ENCODE results near the gene CPPED1. TPM values are rescaled to one million over a fixed set of nuclear protein-coding genes. Genes with fewer than 3 reads are reported as not detected.

CPPED1 gene
- total RNA-seq, 4 donors from 2014 or later: 4.1 to 17.3 (median 12.7) TPM

DNA sequence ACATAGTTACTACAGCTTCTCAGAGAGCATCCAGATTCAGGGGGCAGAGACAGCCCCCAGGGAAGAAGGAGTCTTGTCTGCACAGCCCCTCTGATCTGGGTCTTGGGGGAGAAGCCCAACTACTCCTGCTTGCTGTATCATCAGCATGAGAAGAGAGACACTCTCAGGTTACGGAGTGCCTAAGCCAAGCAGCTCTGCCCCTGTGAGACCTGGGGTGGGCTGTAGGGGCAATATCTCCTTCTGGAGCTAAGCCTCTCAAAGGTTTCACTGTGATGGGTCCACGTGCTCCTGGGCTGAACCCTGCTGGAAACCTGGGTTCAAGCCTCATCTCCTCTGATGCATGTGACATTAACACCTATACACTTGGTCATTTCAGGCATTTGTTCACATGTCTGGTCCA lies 123.2 kb downstream of the CPPED1 start:
- 90 to 100% methylated on average over 2 of the region's 2 CpGs for WGBS, 2 donors (ENCODE audit: low coverage in 1 of 2)
- no peak overlapping the region for H3K27ac ChIP-seq
- no peaks in the 10 kb centered on the region for H3K4me1 ChIP-seq
- intact Hi-C loops (cut with DNase I; ENCODE audit: low total_unique reads): no loop called here
- no peak for TF ChIP-seq EP300 (IDR thresholded peaks at IDR 0.05; ENCODE audit: low read depth)
- TF ChIP-seq, protein P1, sequence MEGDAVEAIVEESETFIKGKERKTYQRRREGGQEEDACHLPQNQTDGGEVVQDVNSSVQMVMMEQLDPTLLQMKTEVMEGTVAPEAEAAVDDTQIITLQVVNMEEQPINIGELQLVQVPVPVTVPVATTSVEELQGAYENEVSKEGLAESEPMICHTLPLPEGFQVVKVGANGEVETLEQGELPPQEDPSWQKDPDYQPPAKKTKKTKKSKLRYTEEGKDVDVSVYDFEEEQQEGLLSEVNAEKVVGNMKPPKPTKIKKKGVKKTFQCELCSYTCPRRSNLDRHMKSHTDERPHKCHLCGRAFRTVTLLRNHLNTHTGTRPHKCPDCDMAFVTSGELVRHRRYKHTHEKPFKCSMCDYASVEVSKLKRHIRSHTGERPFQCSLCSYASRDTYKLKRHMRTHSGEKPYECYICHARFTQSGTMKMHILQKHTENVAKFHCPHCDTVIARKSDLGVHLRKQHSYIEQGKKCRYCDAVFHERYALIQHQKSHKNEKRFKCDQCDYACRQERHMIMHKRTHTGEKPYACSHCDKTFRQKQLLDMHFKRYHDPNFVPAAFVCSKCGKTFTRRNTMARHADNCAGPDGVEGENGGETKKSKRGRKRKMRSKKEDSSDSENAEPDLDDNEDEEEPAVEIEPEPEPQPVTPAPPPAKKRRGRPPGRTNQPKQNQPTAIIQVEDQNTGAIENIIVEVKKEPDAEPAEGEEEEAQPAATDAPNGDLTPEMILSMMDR (IDR thresholded peaks at IDR 0.05): no peak
- TF ChIP-seq POLR2A (IDR thresholded peaks at IDR 0.05): no peak
- no peak for TF ChIP-seq POLR2AphosphoS5 (IDR thresholded peaks at IDR 0.05)
- no peaks in the 10 kb centered on the region for H3K36me3 ChIP-seq
- H3K27me3 ChIP-seq: no peaks in the 10 kb centered on the region
- DNase-seq: no peak
- in situ Hi-C loops (cut with MboI; ENCODE audit: low pct_ligation_motif_present in 1 of 4, low pct_unique_long_range_greater_than_20kb in 1 of 4, low sequenced_read_pairs in 3 of 4): no loop called here
- no peak overlapping the region for H3K4me3 ChIP-seq
- H3K9me3 ChIP-seq: no peaks in the 10 kb centered on the region

- intact Hi-C loops (cut with DNase I; ENCODE audit: low total_unique reads) (no loop called here), in situ Hi-C loops (cut with MboI; ENCODE audit: low pct_ligation_motif_present in 1 of 4, low pct_unique_long_range_greater_than_20kb in 1 of 4, low sequenced_read_pairs in 3 of 4) (no loop called here)
- Histone ChIP-seq H3K36me3 (no peaks in the 10 kb centered on the region), H3K27ac (no peak overlapping the region), H3K4me1 (no peaks in the 10 kb centered on the region), H3K27me3 (no peaks in the 10 kb centered on the region), H3K4me3 (no peak overlapping the region), H3K9me3 (no peaks in the 10 kb centered on the region)
- TF ChIP-seq POLR2AphosphoS5 (IDR thresholded peaks at IDR 0.05) (no peak), EP300 (IDR thresholded peaks at IDR 0.05; ENCODE audit: low read depth) (no peak), POLR2A (IDR thresholded peaks at IDR 0.05) (no peak)
- TF ChIP-seq, protein P1 (IDR thresholded peaks at IDR 0.05): no peak
- WGBS, 2 donors (ENCODE audit: low coverage in 1 of 2): 80 to 87% methylated on average over 3 of the region's 3 CpGs
- no peak for DNase-seq
Measured at GRCh38 chr16:12679660-12680272, 123.9 kb downstream of the CPPED1 start.

- H3K9me3 ChIP-seq: no peaks in the 10 kb centered on the region
- TF ChIP-seq POLR2A (IDR thresholded peaks at IDR 0.05): no peak
- TF ChIP-seq, protein P1 (IDR thresholded peaks at IDR 0.05): no peak
- TF ChIP-seq POLR2AphosphoS5 (IDR thresholded peaks at IDR 0.05): no peak
- TF ChIP-seq EP300 (IDR thresholded peaks at IDR 0.05; ENCODE audit: low read depth): no peak
- H3K4me1 ChIP-seq: no peaks in the 10 kb centered on the region
- intact Hi-C loops (cut with DNase I; ENCODE audit: low total_unique reads) (no loop called here), in situ Hi-C loops (cut with MboI; ENCODE audit: low pct_ligation_motif_present in 1 of 4, low pct_unique_long_range_greater_than_20kb in 1 of 4, low sequenced_read_pairs in 3 of 4) (no loop called here)
- 76 to 88% methylated on average over 3 of the region's 3 CpGs for WGBS, 2 donors (ENCODE audit: low coverage in 1 of 2)
- H3K4me3 ChIP-seq: no peak overlapping the region
- H3K36me3 ChIP-seq: no peaks in the 10 kb centered on the region
- H3K27me3 ChIP-seq: no peaks in the 10 kb centered on the region
- no peak for DNase-seq
- no peak overlapping the region for H3K27ac ChIP-seq
Measured at GRCh38 chr16:12678983-12679382, 124.7 kb downstream of the CPPED1 start.

DNA sequence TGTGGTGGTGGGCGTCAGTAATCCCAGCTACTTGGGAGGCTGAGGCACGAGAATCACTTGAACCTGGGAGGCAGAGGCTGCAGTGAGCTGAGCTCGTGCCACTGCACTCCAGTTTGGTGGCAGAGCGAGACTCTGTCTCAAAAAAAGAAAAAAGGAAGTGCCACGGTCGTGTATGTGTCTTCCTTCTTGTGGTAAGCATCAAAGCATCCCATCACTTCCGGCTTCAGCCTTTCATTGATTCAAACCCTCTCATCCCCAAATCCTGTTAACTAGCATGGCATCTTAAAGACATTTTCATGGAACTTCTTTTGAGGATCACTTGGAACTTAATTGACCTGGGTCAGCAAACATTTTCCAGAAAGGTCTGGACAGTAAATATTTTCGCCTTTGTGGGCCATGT lies 126.2 kb downstream of the CPPED1 start:
- in situ Hi-C loops (cut with MboI; ENCODE audit: low pct_ligation_motif_present in 1 of 4, low pct_unique_long_range_greater_than_20kb in 1 of 4, low sequenced_read_pairs in 3 of 4) (no loop called here), intact Hi-C loops (cut with DNase I; ENCODE audit: low total_unique reads) (no loop called here)
- Histone ChIP-seq H3K27me3 (no peaks in the 10 kb centered on the region), H3K36me3 (no peaks in the 10 kb centered on the region), H3K4me1 (no peaks in the 10 kb centered on the region), H3K4me3 (no peak overlapping the region), H3K27ac (no peak overlapping the region), H3K9me3 (no peaks in the 10 kb centered on the region)
- 67 to 72% methylated on average over 8 of the region's 8 CpGs for WGBS, 2 donors (ENCODE audit: low coverage in 1 of 2)
- DNase-seq: no peak
- TF ChIP-seq EP300 (IDR thresholded peaks at IDR 0.05; ENCODE audit: low read depth) (no peak), POLR2A (IDR thresholded peaks at IDR 0.05) (no peak), POLR2AphosphoS5 (IDR thresholded peaks at IDR 0.05) (no peak)
- TF ChIP-seq, protein P1 (IDR thresholded peaks at IDR 0.05): no peak

All from transverse colon (tissue), 4 donors.